Stromal cell of bone marrow (primary cell): ENCODE results near the gene FCAR.
"Not testable (repeated sequence)": the region's sequence is repeated elsewhere in the genome, so short reads cannot be mapped to it uniquely, and the experiment has no call there.

Experiments used
- DNase-seq: peaks from one replicate; pipeline ENCODE4 v3.0.0-alpha.2; 2012; ENCODE audit warnings: low read depth

Gene FCAR

GRCh38 chr19:54894106-54894505 lies 20.1 kb downstream of the FCAR start:
- DNase-seq, result not testable (repeated sequence)

DNA sequence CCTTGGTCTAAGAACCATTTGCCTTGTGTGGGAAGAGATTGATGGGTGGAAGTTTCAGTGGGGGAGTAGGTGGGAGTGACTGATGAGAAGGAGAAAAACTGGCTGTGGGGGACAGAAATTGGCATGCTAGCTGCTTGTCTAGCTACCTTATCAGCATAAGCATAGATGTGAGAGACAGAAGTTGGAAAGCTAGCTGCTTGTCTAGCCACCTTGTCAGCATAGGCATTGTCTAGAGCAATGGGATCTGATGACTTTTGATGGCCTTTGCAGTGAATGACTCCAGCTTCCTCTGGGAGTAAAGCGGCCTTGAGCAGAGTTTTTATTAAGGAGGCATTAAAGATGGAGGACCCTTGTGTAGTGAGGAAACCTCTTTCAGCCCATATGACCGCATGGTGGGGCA lies 22.0 kb downstream of the FCAR start:
- DNase-seq, result no peak

GRCh38 chr19:54898685-54899084 lies 24.6 kb downstream of the FCAR start:
- DNase-seq, result not testable (repeated sequence)

GRCh38 chr19:54899646-54900045 lies 25.6 kb downstream of the FCAR start:
- DNase-seq, result not testable (repeated sequence)

DNA sequence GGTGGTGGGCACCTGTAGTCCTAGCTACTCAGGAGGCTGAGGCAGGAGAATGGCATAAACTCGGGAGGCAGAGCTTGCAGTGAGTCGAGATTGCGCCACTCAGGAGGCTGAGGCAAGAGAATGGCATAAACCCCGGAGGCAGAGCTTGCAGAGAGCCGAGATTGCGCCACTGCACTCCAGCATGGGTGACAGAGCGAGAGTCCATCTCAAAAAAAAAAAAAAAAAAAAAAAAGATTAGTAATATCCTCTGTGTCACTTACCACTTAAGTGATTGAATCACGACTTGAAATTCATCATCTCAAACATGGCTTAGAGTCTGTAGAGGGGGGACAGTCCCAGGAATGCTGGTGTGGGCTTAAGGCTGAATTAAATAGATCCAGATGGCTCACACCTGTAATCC lies 27.1 kb downstream of the FCAR start:
- not testable (repeated sequence) for DNase-seq

GRCh38 chr19:54902061-54902460 lies 28.0 kb downstream of the FCAR start:
- DNase-seq, result no peak

DNA sequence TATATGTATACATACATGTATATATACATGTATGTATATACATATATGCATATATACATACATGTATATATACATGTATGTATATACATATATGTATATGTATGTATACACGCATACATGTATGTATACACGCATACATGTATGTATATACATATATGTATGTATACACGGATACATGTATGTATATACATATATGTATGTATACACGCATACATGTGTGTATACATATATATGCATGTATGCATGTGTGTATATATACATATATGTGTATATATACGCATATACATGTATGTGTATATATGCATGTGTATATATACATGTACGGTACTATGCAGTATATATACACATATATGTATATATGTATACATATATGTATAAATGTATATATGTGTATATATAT lies 29.3 kb downstream of the FCAR start:
- no peak for DNase-seq

DNA sequence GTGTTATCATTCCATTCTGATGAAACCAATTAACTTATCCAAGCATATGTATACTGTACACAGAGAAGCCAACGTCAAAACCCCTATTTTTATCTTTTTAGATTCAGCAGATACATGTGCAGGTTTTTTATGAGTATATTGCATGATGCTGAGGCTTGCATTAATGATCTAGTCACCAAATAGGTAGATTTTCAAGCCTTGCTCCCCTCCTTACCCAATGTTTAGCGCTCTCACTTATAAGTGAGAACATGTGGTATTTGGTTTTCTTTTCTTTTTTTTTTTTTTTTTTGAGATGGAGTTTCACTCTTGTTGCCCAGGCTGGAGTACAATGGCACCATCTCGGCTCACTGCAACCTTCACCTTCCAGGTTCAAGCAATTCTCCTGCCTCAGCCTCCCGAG lies 30.2 kb downstream of the FCAR start:
- not testable (repeated sequence) for DNase-seq

DNA sequence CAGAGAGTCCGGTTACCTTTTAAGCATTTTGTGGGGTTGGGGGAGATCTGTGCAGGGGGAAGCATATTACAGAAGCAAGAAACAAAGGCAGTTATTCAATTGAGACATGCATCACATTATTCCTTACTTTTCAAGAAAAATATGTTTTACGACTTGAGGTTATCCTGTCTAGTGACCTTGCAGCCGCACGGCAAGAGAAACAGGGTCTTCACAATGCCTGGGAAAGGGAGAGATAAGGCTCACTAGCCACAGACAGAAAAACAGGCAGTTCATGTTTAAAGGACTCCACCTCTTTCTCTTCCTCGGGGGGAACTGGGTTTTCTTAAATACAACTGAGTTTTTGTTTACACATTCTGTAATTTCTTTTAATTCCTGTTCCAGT lies 31.4 kb downstream of the FCAR start:
- no peak for DNase-seq

- no peak for DNase-seq
Measured at GRCh38 chr19:54905803-54906511, 31.9 kb downstream of the FCAR start, which contains the start of gene NCR1. Gene NCR1 (plus strand): TSS chr19:54906148. CDS start chr19:54906188, 40 bp downstream.

GRCh38 chr19:54906819-54907218 lies 32.8 kb downstream of the FCAR start:
- no peak for DNase-seq

GRCh38 chr19:54907899-54908298 lies 33.9 kb downstream of the FCAR start:
- not testable (repeated sequence) for DNase-seq

DNA sequence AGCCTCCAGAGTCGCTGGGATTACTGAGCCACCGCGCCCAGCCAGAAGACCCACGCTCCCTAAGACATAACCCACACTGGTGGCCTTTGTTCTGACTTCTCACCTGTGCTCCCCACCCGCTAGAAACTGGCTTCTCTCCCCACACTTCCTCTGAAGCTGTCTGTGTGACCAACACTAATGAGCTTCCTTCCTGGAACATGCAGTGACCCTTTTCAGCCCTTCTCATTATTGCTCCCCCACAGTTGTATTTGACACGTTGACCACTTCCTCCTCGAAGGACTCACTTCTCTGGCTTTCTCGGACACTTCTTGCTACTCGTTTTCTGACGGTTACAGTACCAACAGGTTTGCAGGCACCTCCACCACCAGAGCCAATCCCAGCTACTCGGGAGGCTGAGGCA lies 42.8 kb downstream of the FCAR start:
- no peak for DNase-seq

GRCh38 chr19:54918499-54918898 lies 44.5 kb downstream of the FCAR start:
- DNase-seq, result no peak

GRCh38 chr19:54919646-54920563 lies 45.9 kb downstream of the FCAR start:
- not testable (repeated sequence) for DNase-seq

- DNase-seq, result no peak
Measured at GRCh38 chr19:54921082-54921481, 47.0 kb downstream of the FCAR start.

GRCh38 chr19:54923276-54923675 lies 49.2 kb downstream of the FCAR start:
- DNase-seq, result no peak

- no peak for DNase-seq
Measured at GRCh38 chr19:54928299-54928698, 54.3 kb downstream of the FCAR start.

GRCh38 chr19:54937926-54938325 lies 63.9 kb downstream of the FCAR start:
- no peak for DNase-seq

GRCh38 chr19:54938906-54939305 lies 64.9 kb downstream of the FCAR start:
- DNase-seq, result no peak

- not testable (repeated sequence) for DNase-seq
Measured at GRCh38 chr19:54939538-54939937, 65.5 kb downstream of the FCAR start.
